Mucosa of rectum (tissue), 2 donors: ENCODE results near the gene SUSD4.

Experiments
- H3K27ac ChIP-seq, 2 donors: one replicate each; pipeline ENCODE4 v1.7.0; 2013; ENCODE audit warnings: inconsistent platforms in 2 of 2, low read depth in 2 of 2, low read length in 2 of 2
- H3K27me3 ChIP-seq, 2 donors: one replicate each; pipeline ENCODE4 v1.7.0; 2013; ENCODE audit warnings: low read length in 2 of 2; ENCODE audit not compliant: control insufficient read depth in 2 of 2, insufficient read depth in 2 of 2
- H3K36me3 ChIP-seq, 2 donors: one replicate each; pipeline ENCODE4 v1.7.0; 2013; ENCODE audit warnings: low read length in 2 of 2; ENCODE audit not compliant: control insufficient read depth in 2 of 2, insufficient read depth in 2 of 2
- H3K4me1 ChIP-seq, 2 donors: one replicate each; pipeline ENCODE4 v1.7.0; 2013; ENCODE audit warnings: low read length in 2 of 2, mild to moderate bottlenecking in 1 of 2; ENCODE audit not compliant: control insufficient read depth in 2 of 2, insufficient read depth in 2 of 2
- H3K4me3 ChIP-seq, 2 donors: one replicate each; pipeline ENCODE4 v1.7.0; 2013; ENCODE audit warnings: low read length in 2 of 2
- H3K9ac ChIP-seq, 2 donors: one replicate each; pipeline ENCODE4 v1.7.0; 2013; ENCODE audit warnings: low read length in 2 of 2, low read depth in 1 of 2, mild to moderate bottlenecking in 1 of 2
- H3K9me3 ChIP-seq, 2 donors: one replicate each; pipeline ENCODE4 v1.7.0; 2013; ENCODE audit warnings: low read length in 2 of 2; ENCODE audit not compliant: control insufficient read depth in 2 of 2
- donor health status: healthy.
- donor health status: Normal muscosa, but diverticular disease.

SUSD4 gene

GRCh38 chr1:223345720-223346119 lies 18.3 kb downstream of the SUSD4 start:
- Histone ChIP-seq H3K4me1 (no peaks in the 10 kb centered on the region), H3K27ac (no peak overlapping the region), H3K9me3 (no peaks in the 10 kb centered on the region), H3K27me3 (no peaks in the 10 kb centered on the region), H3K36me3 (no peaks in the 10 kb centered on the region), H3K4me3 (no peak overlapping the region), H3K9ac (no peak overlapping the region)

DNA sequence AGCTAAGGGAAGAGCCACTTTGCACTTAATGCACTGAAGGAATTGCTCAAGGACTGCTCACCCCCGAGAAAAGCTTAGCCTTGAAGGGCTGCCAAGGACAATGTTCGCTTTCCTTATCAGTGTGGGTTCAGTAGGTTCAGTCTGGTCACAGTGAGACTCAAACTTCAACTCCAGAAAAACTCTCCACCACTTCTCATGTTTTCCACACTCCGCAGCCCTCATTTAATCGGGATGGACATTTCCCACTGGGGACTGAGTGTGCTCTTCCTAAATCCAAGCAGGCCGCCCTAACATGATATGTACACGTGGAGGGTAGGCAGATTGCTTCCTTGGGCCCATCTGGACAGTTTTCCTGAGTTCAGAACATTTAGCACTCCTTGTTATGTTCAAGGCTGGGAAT lies 19.5 kb downstream of the SUSD4 start:
- Histone ChIP-seq H3K4me3 (no peak overlapping the region), H3K36me3 (no peaks in the 10 kb centered on the region), H3K4me1 (no peaks in the 10 kb centered on the region), H3K9me3 (no peaks in the 10 kb centered on the region), H3K27ac (no peak overlapping the region), H3K9ac (no peak overlapping the region), H3K27me3 (no peaks in the 10 kb centered on the region)

DNA sequence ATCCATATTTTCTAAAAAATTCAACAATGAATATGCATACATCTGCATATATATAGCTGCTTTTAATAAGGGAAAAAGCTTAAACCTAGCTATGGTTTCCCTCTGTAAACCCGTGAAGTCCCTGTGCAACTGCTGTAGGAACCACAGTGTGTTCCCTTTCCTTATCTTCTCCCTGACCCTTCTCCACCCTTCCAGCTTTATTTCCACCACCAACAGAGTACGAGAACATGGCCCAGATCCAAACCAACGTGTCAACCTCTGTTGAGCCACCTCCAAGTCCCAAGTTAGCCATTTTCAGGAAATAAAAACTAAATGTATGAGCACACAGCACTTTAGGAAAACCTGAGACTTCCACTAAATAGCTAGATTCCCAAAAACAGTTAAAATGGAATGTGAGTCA lies 20.3 kb downstream of the SUSD4 start:
- Histone ChIP-seq H3K9me3 (no peaks in the 10 kb centered on the region), H3K4me3 (no peak overlapping the region), H3K27me3 (no peaks in the 10 kb centered on the region), H3K9ac (no peak overlapping the region), H3K36me3 (no peaks in the 10 kb centered on the region), H3K4me1 (no peaks in the 10 kb centered on the region), H3K27ac (no peak overlapping the region)

- Histone ChIP-seq H3K9me3 (no peaks in the 10 kb centered on the region), H3K27me3 (no peaks in the 10 kb centered on the region), H3K27ac (no peak overlapping the region), H3K9ac (no peak overlapping the region), H3K36me3 (no peaks in the 10 kb centered on the region), H3K4me1 (no peaks in the 10 kb centered on the region), H3K4me3 (no peak overlapping the region)
These were observed 22.9 kb downstream of the SUSD4 start for GRCh38 chr1:223341121-223341520.

DNA sequence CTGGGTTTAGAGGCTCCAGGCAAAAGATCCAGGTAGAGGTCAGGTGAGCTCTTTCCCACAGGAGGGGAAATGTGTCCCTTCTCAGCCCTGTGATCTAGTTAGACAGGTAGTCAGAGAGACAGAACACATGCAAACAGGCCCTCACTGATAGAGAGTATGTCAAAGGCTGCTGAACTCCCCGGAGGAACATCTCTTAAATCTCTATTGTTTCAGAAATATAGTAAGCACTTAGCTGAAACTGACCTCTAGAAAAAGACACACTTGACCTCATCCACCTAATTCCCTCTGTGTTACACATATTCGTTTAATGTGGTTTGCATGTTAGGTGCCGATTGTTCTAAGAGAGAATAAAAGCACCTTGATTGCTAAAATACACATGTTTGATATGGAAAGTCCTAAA lies 23.3 kb downstream of the SUSD4 start:
- Histone ChIP-seq H3K27me3 (no peaks in the 10 kb centered on the region), H3K9me3 (no peaks in the 10 kb centered on the region), H3K4me1 (no peaks in the 10 kb centered on the region), H3K36me3 (no peaks in the 10 kb centered on the region), H3K27ac (no peak overlapping the region), H3K9ac (no peak overlapping the region), H3K4me3 (no peak overlapping the region)

- H3K4me3 ChIP-seq: no peak overlapping the region
- H3K36me3 ChIP-seq: no peaks in the 10 kb centered on the region
- no peak overlapping the region for H3K9ac ChIP-seq
- H3K27me3 ChIP-seq: no peaks in the 10 kb centered on the region
- H3K9me3 ChIP-seq: no peaks in the 10 kb centered on the region
- H3K27ac ChIP-seq: no peak overlapping the region
- no peaks in the 10 kb centered on the region for H3K4me1 ChIP-seq
These were observed 24.1 kb downstream of the SUSD4 start for GRCh38 chr1:223339861-223340260.

- Histone ChIP-seq H3K9ac (no peak overlapping the region), H3K4me1 (no peaks in the 10 kb centered on the region), H3K9me3 (no peaks in the 10 kb centered on the region), H3K27me3 (no peaks in the 10 kb centered on the region), H3K36me3 (no peaks in the 10 kb centered on the region), H3K4me3 (no peak overlapping the region), H3K27ac (no peak overlapping the region)
These were observed 24.9 kb downstream of the SUSD4 start for GRCh38 chr1:223338811-223339746.

- Histone ChIP-seq H3K36me3 (no peaks in the 10 kb centered on the region), H3K27ac (no peak overlapping the region), H3K9ac (no peak overlapping the region), H3K9me3 (no peaks in the 10 kb centered on the region), H3K27me3 (no peaks in the 10 kb centered on the region), H3K4me3 (no peak overlapping the region), H3K4me1 (no peaks in the 10 kb centered on the region)
These were observed 26.7 kb downstream of the SUSD4 start for GRCh38 chr1:223337174-223337869.

- no peaks in the 10 kb centered on the region for H3K9me3 ChIP-seq
- no peak overlapping the region for H3K4me3 ChIP-seq
- no peaks in the 10 kb centered on the region for H3K4me1 ChIP-seq
- no peaks in the 10 kb centered on the region for H3K36me3 ChIP-seq
- no peak overlapping the region for H3K9ac ChIP-seq
- no peaks in the 10 kb centered on the region for H3K27me3 ChIP-seq
- no peak overlapping the region for H3K27ac ChIP-seq
These were observed 29.8 kb downstream of the SUSD4 start for GRCh38 chr1:223334156-223334555.

- no peaks in the 10 kb centered on the region for H3K27me3 ChIP-seq
- H3K27ac ChIP-seq: no peak overlapping the region
- no peaks in the 10 kb centered on the region for H3K4me1 ChIP-seq
- no peaks in the 10 kb centered on the region for H3K9me3 ChIP-seq
- H3K4me3 ChIP-seq: no peak overlapping the region
- H3K9ac ChIP-seq: no peak overlapping the region
- H3K36me3 ChIP-seq: no peaks in the 10 kb centered on the region
These were observed 31.0 kb downstream of the SUSD4 start for GRCh38 chr1:223332997-223333396.
